AG09309 (cell line): ENCODE measurements around the gene NXN.

ENCODE experiments used
- DNase-seq: peaks from one replicate; pipeline ENCODE4 v3.0.0-alpha.2; 2010; ENCODE audit warnings: low read depth
- H3K4me3 ChIP-seq: 2 replicates; pipeline ENCODE4 v1.5.1; 2011; ENCODE audit warnings: mild to moderate bottlenecking, low read depth, low read length, moderate library complexity; ENCODE audit not compliant: control insufficient read depth
- TF ChIP-seq, protein P1 (sequence below): IDR thresholded peaks from 2 replicates; pipeline ENCODE4 v1.5.1; 2011; ENCODE audit warnings: mild to moderate bottlenecking, low read depth, low read length, inconsistent platforms; ENCODE audit not compliant: insufficient read depth, control insufficient read depth; ENCODE audit errors: missing control alignments

Gene NXN

DNA sequence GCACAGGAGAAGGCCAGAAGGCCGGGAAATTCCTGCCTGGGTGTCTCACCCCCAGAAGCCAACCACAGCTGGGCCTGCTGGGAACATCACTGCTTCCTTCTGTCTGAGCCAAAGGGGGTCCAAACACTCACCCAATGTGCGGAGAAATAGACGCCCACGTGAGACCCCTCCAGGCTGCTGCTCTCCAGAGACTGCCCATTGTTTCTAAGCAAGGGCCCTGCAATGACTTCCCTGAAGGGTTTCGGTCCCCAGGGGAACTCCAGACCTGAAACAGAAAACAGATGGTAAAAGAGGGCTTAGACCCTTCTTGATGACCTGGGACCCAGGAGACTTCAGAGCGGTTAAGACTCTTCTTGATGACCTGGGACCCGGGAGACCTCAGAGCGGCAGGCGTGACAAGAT, 156.1 kb downstream of the NXN start:
- no peak overlapping the region for H3K4me3 ChIP-seq
- TF ChIP-seq, protein P1, sequence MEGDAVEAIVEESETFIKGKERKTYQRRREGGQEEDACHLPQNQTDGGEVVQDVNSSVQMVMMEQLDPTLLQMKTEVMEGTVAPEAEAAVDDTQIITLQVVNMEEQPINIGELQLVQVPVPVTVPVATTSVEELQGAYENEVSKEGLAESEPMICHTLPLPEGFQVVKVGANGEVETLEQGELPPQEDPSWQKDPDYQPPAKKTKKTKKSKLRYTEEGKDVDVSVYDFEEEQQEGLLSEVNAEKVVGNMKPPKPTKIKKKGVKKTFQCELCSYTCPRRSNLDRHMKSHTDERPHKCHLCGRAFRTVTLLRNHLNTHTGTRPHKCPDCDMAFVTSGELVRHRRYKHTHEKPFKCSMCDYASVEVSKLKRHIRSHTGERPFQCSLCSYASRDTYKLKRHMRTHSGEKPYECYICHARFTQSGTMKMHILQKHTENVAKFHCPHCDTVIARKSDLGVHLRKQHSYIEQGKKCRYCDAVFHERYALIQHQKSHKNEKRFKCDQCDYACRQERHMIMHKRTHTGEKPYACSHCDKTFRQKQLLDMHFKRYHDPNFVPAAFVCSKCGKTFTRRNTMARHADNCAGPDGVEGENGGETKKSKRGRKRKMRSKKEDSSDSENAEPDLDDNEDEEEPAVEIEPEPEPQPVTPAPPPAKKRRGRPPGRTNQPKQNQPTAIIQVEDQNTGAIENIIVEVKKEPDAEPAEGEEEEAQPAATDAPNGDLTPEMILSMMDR, result no peak
- DNase-seq, result no peak

DNA sequence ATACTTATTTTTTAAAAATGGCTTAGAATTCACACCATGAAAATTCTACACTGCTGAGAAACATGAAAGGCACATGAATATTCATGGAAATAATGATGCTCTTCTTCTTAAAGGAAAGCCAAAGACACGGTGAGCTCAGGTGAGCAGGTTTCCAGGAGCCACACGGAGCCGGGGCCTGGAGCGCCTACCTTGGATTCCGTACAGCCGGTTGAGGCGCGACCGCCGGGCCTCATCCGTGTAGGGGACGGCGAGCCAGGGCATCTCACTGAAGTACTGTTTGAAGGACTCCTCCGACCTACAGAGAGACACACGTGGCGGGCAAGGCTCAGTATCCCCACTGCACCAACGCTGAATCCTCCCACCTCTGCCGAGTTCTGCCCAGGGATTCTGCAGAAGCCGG, 160.3 kb downstream of the NXN start:
- DNase-seq, result no peak

GRCh38 chr17:814371-814770, 165.2 kb downstream of the NXN start:
- DNase-seq, result no peak
- no peak overlapping the region for H3K4me3 ChIP-seq
- TF ChIP-seq, protein P1, result no peak

More for the DNA sequence above, 160.3 kb downstream of the NXN start:
- no peak overlapping the region for H3K4me3 ChIP-seq
- TF ChIP-seq, protein P1, result no peak

DNA sequence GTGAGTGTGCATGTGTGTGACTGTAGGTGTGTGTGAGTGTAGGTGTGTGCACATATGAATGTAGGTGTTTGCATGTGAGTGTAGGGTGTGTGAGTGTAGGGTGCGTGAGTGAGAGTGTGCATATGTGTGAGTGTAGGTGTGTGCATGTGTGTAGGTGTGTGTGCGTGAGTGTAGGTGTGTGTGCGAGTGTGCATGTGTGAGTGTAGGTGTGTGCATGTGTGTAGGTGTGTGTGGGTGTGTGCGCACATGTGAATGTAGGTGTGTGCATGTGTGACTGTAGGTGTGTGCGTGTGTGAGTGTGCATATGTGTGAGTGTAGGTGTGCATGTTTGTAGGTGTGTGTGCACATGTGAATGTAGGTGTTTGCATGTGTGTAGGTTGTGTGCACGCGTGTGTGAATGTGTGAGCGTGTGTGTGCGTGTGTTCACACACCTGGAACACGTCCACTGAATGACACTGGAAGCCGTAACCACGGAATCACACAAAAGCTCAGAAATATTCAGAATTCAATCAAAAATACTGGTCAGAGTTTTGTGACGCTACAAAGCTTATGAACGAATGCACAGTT, 166.9 kb downstream of the NXN start:
- no peak for DNase-seq
- H3K4me3 ChIP-seq, result no peak overlapping the region
- TF ChIP-seq, protein P1, result no peak

DNA sequence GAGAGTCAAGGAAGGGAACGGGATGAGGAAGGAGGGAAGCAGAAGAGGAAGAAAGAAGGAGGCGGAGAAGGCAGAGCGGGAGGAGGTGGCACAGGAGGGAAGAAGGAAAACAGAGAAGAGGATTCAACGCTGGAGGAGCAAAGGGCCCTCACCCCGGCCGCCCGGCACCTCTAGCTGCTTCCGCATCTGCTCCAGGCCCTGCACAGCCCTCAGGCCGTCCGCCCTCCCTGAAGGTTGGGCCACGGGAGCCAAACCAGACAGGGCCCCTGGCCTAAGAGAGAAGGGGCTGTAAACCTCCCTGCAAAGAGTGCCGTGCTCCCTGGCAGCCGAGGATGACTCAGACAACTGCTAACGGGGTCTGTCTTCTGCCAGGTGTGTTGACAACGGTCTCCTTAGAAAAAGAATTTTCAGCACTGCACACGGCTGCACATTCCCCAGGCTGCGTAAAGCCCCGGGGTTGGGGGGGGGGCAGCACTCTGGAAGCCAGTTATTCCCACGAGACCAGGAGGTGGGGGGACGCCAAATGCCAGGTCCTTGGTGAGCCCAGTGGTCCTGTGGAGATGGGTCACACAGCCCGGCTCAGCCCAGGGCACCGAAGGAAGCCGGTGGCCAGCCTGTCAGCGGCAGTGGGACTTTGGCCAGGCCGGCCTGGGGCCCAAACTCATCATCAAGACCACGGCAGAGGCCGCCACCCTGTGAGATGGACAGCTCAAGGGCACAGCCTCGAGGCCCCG, 168.4 kb downstream of the NXN start:
- TF ChIP-seq, protein P1, result no peak
- DNase-seq, result no peak
- H3K4me3 ChIP-seq, result no peak overlapping the region

DNA sequence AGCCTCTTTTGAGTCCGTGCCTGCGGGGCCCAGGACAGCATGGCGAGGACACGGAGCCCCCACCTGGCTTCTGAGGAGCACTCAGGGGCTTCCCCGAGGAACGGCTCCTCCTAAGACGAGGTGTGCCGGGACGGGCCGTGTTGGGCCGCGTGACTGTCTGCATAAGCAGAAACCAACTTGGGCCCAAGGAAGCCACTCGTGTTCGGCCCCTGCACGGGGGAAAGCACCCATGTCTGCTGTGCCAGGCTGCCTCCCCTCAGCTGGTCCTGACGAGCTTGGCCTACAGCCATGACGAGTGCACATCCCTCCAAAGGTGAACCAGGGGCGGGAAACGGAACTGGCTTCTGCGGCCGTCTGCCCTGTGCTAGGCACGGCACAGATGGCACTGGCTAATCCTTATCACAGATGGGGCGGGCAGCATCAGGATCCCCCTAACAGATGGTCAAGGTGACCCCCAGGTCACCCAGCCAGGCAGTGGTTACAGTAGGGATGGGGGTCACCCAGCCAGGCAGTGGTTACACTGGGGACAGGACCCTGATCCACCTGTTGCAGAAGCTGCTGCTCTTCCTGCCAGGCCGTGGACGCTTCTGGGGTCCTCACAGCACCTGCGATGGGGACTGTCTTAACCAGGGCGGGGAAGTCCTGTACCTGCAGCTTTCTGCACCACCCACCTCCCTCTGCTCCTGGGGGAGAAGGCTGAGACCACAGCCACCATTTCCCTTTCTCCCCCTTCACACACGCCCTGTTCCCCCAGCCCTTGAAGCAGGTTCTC, 171.9 kb downstream of the NXN start:
- DNase-seq, result no peak
- no peak overlapping the region for H3K4me3 ChIP-seq
- TF ChIP-seq, protein P1, result no peak
